Measurements from ENCODE around the gene STAM.

The STAM gene

GRCh38 chr10:17735166-17735941 lies 91.4 kb downstream of the STAM start:
- H3K36me3 Mint-ChIP-seq (ENCODE audit: low read depth), result no peaks in the 10 kb centered on the region
- H3K4me3 Mint-ChIP-seq, result no peak overlapping the region
- intact Hi-C loops (cut with micrococcal nuclease), result loop anchor here (5.0 kb wide), 1 partner anchor 128 kb away; no protein-coding TSS in a partner anchor
- H3K4me1 Mint-ChIP-seq (ENCODE audit: low read depth), result peaks cover 34% of the 10 kb centered on the region
- H3K27me3 Mint-ChIP-seq, result no peaks in the 10 kb centered on the region
- H3K27ac Mint-ChIP-seq, result peak overlapping the region; percentile 66
- no peaks in the 10 kb centered on the region for H3K9me3 Mint-ChIP-seq

GRCh38 chr10:17736223-17736622 lies 92.3 kb downstream of the STAM start:
- Mint-ChIP-seq H3K36me3 (ENCODE audit: low read depth) (no peaks in the 10 kb centered on the region), H3K4me3 (no peak overlapping the region), H3K27me3 (no peaks in the 10 kb centered on the region), H3K4me1 (ENCODE audit: low read depth) (peaks cover 34% of the 10 kb centered on the region), H3K9me3 (no peaks in the 10 kb centered on the region), H3K27ac (no peak overlapping the region)
- intact Hi-C loops (cut with micrococcal nuclease), result loop anchor here (5.0 kb wide), 1 partner anchor 129 kb away; no protein-coding TSS in a partner anchor

GRCh38 chr10:17737027-17737965 lies 93.3 kb downstream of the STAM start:
- Mint-ChIP-seq H3K27ac (peak overlapping the region; percentile 63), H3K9me3 (no peaks in the 10 kb centered on the region), H3K27me3 (no peaks in the 10 kb centered on the region), H3K36me3 (ENCODE audit: low read depth) (no peaks in the 10 kb centered on the region), H3K4me1 (ENCODE audit: low read depth) (peaks cover 32% of the 10 kb centered on the region), H3K4me3 (no peak overlapping the region)
- intact Hi-C loops (cut with micrococcal nuclease), result loop anchor here (5.0 kb wide), 1 partner anchor 130 kb away; no protein-coding TSS in a partner anchor

GRCh38 chr10:17740668-17741067 lies 96.7 kb downstream of the STAM start:
- intact Hi-C loops (cut with micrococcal nuclease), result loop anchor here (5.0 kb wide), 2 partner anchors 47 to 67 kb away; partner anchors contain the start of gene MRC1
- Mint-ChIP-seq H3K4me3 (no peak overlapping the region), H3K9me3 (no peaks in the 10 kb centered on the region), H3K36me3 (ENCODE audit: low read depth) (no peaks in the 10 kb centered on the region), H3K27me3 (no peaks in the 10 kb centered on the region), H3K27ac (no peak overlapping the region), H3K4me1 (ENCODE audit: low read depth) (peaks cover 47% of the 10 kb centered on the region)

- peaks cover 59% of the 10 kb centered on the region for H3K4me1 Mint-ChIP-seq (ENCODE audit: low read depth)
- H3K9me3 Mint-ChIP-seq, result no peaks in the 10 kb centered on the region
- H3K27me3 Mint-ChIP-seq, result no peaks in the 10 kb centered on the region
- H3K36me3 Mint-ChIP-seq (ENCODE audit: low read depth), result no peaks in the 10 kb centered on the region
- peak overlapping the region; percentile 45 for H3K4me3 Mint-ChIP-seq
- intact Hi-C loops (cut with micrococcal nuclease), result loop anchor here (5.0 kb wide), 2 partner anchors 44 to 64 kb away; partner anchors contain the start of gene MRC1
- H3K27ac Mint-ChIP-seq, result peak overlapping the region; percentile 82
Measured at GRCh38 chr10:17742918-17743317, 99.0 kb downstream of the STAM start.

- H3K27me3 Mint-ChIP-seq, result no peaks in the 10 kb centered on the region
- no peak overlapping the region for H3K4me3 Mint-ChIP-seq
- H3K27ac Mint-ChIP-seq, result peak overlapping the region; percentile 82
- peaks cover 64% of the 10 kb centered on the region for H3K4me1 Mint-ChIP-seq (ENCODE audit: low read depth)
- H3K9me3 Mint-ChIP-seq, result no peaks in the 10 kb centered on the region
- intact Hi-C loops (cut with micrococcal nuclease), result loop anchor here (5.0 kb wide), 2 partner anchors 44 to 64 kb away; partner anchors contain the start of gene MRC1
- H3K36me3 Mint-ChIP-seq (ENCODE audit: low read depth), result no peaks in the 10 kb centered on the region
Measured at GRCh38 chr10:17743437-17743836, 99.5 kb downstream of the STAM start.

- Mint-ChIP-seq H3K4me1 (ENCODE audit: low read depth) (peaks cover 63% of the 10 kb centered on the region), H3K27ac (peak overlapping the region; percentile 82), H3K27me3 (no peaks in the 10 kb centered on the region), H3K9me3 (no peaks in the 10 kb centered on the region), H3K4me3 (peak overlapping the region; percentile 20), H3K36me3 (ENCODE audit: low read depth) (no peaks in the 10 kb centered on the region)
- intact Hi-C loops (cut with micrococcal nuclease), result loop anchor here (5.0 kb wide), 2 partner anchors 43 to 63 kb away; partner anchors contain the start of gene MRC1
Measured at GRCh38 chr10:17744341-17744861, 100.5 kb downstream of the STAM start.

- Mint-ChIP-seq H3K36me3 (ENCODE audit: low read depth) (no peaks in the 10 kb centered on the region), H3K9me3 (no peaks in the 10 kb centered on the region), H3K27me3 (no peaks in the 10 kb centered on the region), H3K4me1 (ENCODE audit: low read depth) (peaks cover 70% of the 10 kb centered on the region), H3K4me3 (no peak overlapping the region), H3K27ac (peak overlapping the region; percentile 28)
- intact Hi-C loops (cut with micrococcal nuclease), result no loop called here
Measured at GRCh38 chr10:17747883-17748550, 104.1 kb downstream of the STAM start.

- H3K27ac Mint-ChIP-seq, result peak overlapping the region; percentile 8
- no peaks in the 10 kb centered on the region for H3K9me3 Mint-ChIP-seq
- no peaks in the 10 kb centered on the region for H3K27me3 Mint-ChIP-seq
- H3K4me1 Mint-ChIP-seq (ENCODE audit: low read depth), result peaks cover 53% of the 10 kb centered on the region
- intact Hi-C loops (cut with micrococcal nuclease), result no loop called here
- no peak overlapping the region for H3K4me3 Mint-ChIP-seq
- no peaks in the 10 kb centered on the region for H3K36me3 Mint-ChIP-seq (ENCODE audit: low read depth)
Measured at GRCh38 chr10:17749890-17750289, 105.9 kb downstream of the STAM start.

GRCh38 chr10:17751781-17752445 lies 108.0 kb downstream of the STAM start, which contains the start of gene TMEM236:
Gene TMEM236, plus strand, starts transcription at chr10:17752201. Its CDS starts 95 bp downstream, at chr10:17752296.
- Mint-ChIP-seq H3K27ac (no peak within 1 kb of the TSS), H3K27me3 (no peaks in the 10 kb centered on the region), H3K4me3 (no peak within 1 kb of the TSS), H3K4me1 (ENCODE audit: low read depth) (peaks cover 41% of the 10 kb centered on the region), H3K9me3 (no peaks in the 10 kb centered on the region), H3K36me3 (ENCODE audit: low read depth) (no peaks in the 10 kb centered on the region)
- intact Hi-C loops (cut with micrococcal nuclease), result no loop called here

- intact Hi-C loops (cut with micrococcal nuclease), result no loop called here
- Mint-ChIP-seq H3K27ac (no peak overlapping the region), H3K27me3 (no peaks in the 10 kb centered on the region), H3K4me3 (no peak overlapping the region), H3K9me3 (peaks cover 9% of the 10 kb centered on the region), H3K4me1 (ENCODE audit: low read depth) (peaks cover 37% of the 10 kb centered on the region), H3K36me3 (ENCODE audit: low read depth) (no peaks in the 10 kb centered on the region)
Measured at GRCh38 chr10:17756557-17757217, 112.7 kb downstream of the STAM start.

- intact Hi-C loops (cut with micrococcal nuclease), result no loop called here
- no peak overlapping the region for H3K27ac Mint-ChIP-seq
- peaks cover 43% of the 10 kb centered on the region for H3K4me1 Mint-ChIP-seq (ENCODE audit: low read depth)
- H3K36me3 Mint-ChIP-seq (ENCODE audit: low read depth), result no peaks in the 10 kb centered on the region
- no peaks in the 10 kb centered on the region for H3K27me3 Mint-ChIP-seq
- H3K9me3 Mint-ChIP-seq, result peaks cover 9% of the 10 kb centered on the region
- no peak overlapping the region for H3K4me3 Mint-ChIP-seq
Measured at GRCh38 chr10:17758200-17758599, 114.2 kb downstream of the STAM start.
